HEK293 (cell line): Measurements from ENCODE around the gene RNF151.
A peak's percentile ranks its signal among the peaks of the same experiment; 100 is the strongest.

Experiments
- BCL11A ChIP-seq: fragments of 450-650 bp; formaldehyde crosslinking; IDR thresholded peaks from 2 replicates; pipeline ENCODE4 v1.5.1; 2016; ENCODE audit warnings: low read depth, missing biosample characterization, missing genetic modification characterization
- EGR2 ChIP-seq: fragments of 450-650 bp; formaldehyde crosslinking; IDR thresholded peaks from 2 replicates; pipeline ENCODE4 v1.5.1; 2016; ENCODE audit warnings: low read depth, missing biosample characterization, missing genetic modification characterization
- KLF16 ChIP-seq: fragments of 450-650 bp; formaldehyde crosslinking; IDR thresholded peaks from 2 replicates; pipeline ENCODE4 v1.5.1; 2017; ENCODE audit warnings: missing biosample characterization, missing genetic modification characterization
- SP3 ChIP-seq: fragments of 450-650 bp; formaldehyde crosslinking; IDR thresholded peaks from 2 replicates; pipeline ENCODE4 v1.5.1; 2016; ENCODE audit warnings: missing biosample characterization, missing genetic modification characterization
- SP7 ChIP-seq: fragments of 450-650 bp; formaldehyde crosslinking; IDR thresholded peaks from 2 replicates; pipeline ENCODE4 v1.5.1; 2016; ENCODE audit warnings: missing biosample characterization, missing genetic modification characterization
- TRIM28 ChIP-seq: IDR thresholded peaks from 2 replicates; pipeline ENCODE4 v1.6.1; 2011; ENCODE audit warnings: low read length, control low read depth, borderline replicate concordance
- ZBTB17 ChIP-seq: fragments of 450-650 bp; formaldehyde crosslinking; IDR thresholded peaks from 2 replicates; pipeline ENCODE4 v1.5.1; 2016; ENCODE audit warnings: missing biosample characterization, missing genetic modification characterization
- ZEB2 ChIP-seq: fragments of 450-650 bp; formaldehyde crosslinking; IDR thresholded peaks from 2 replicates; pipeline ENCODE4 v1.5.1; 2016; ENCODE audit warnings: missing biosample characterization, missing genetic modification characterization
- ZNF248 ChIP-seq: fragments of 450-650 bp; formaldehyde crosslinking; IDR thresholded peaks from 2 replicates; pipeline ENCODE4 v1.5.1; 2017; ENCODE audit warnings: missing biosample characterization, missing genetic modification characterization
- ZNF335 ChIP-seq: fragments of 450-650 bp; formaldehyde crosslinking; conservative IDR thresholded peaks from 2 replicates; pipeline ENCODE4 v1.5.1; 2016; ENCODE audit warnings: missing biosample characterization, missing genetic modification characterization
- ZNF37A ChIP-seq: fragments of 450-650 bp; IDR thresholded peaks from 2 replicates; pipeline ENCODE4 v1.5.1; 2018; ENCODE audit warnings: missing biosample characterization, missing genetic modification characterization
- ZNF501 ChIP-seq: fragments of 450-650 bp; formaldehyde crosslinking; IDR thresholded peaks from 2 replicates; pipeline ENCODE4 v1.5.1; 2016; ENCODE audit warnings: missing biosample characterization, missing genetic modification characterization
- ZNF561 ChIP-seq: fragments of 450-650 bp; IDR thresholded peaks from 2 replicates; pipeline ENCODE4 v1.5.1; 2018; ENCODE audit warnings: missing biosample characterization, missing genetic modification characterization, borderline replicate concordance
- ZNF624 ChIP-seq: fragments of 450-650 bp; formaldehyde crosslinking; IDR thresholded peaks from 2 replicates; pipeline ENCODE4 v1.5.1; 2017; ENCODE audit warnings: missing biosample characterization, missing genetic modification characterization
- ZNF660 ChIP-seq: fragments of 450-650 bp; IDR thresholded peaks from 2 replicates; pipeline ENCODE4 v1.5.1; 2018; ENCODE audit warnings: missing biosample characterization, mild to moderate bottlenecking, missing genetic modification characterization
- TF ChIP-seq, protein P1 (sequence below): fragments of 450-650 bp; formaldehyde crosslinking; optimal IDR thresholded peaks from 2 replicates; pipeline ENCODE3; 2016; ENCODE audit warnings: missing biosample characterization, mild to moderate bottlenecking, missing genetic modification characterization
- TF ChIP-seq, protein P2 (sequence below): fragments of 450-650 bp; formaldehyde crosslinking; IDR thresholded peaks from 2 replicates; pipeline ENCODE4 v1.5.1; 2016; ENCODE audit warnings: missing biosample characterization, missing genetic modification characterization
- TF ChIP-seq, protein P3 (sequence below): fragments of 450-650 bp; formaldehyde crosslinking; IDR thresholded peaks from 2 replicates; pipeline ENCODE4 v1.5.1; 2016; ENCODE audit warnings: missing biosample characterization, missing genetic modification characterization

The RNF151 gene

DNA sequence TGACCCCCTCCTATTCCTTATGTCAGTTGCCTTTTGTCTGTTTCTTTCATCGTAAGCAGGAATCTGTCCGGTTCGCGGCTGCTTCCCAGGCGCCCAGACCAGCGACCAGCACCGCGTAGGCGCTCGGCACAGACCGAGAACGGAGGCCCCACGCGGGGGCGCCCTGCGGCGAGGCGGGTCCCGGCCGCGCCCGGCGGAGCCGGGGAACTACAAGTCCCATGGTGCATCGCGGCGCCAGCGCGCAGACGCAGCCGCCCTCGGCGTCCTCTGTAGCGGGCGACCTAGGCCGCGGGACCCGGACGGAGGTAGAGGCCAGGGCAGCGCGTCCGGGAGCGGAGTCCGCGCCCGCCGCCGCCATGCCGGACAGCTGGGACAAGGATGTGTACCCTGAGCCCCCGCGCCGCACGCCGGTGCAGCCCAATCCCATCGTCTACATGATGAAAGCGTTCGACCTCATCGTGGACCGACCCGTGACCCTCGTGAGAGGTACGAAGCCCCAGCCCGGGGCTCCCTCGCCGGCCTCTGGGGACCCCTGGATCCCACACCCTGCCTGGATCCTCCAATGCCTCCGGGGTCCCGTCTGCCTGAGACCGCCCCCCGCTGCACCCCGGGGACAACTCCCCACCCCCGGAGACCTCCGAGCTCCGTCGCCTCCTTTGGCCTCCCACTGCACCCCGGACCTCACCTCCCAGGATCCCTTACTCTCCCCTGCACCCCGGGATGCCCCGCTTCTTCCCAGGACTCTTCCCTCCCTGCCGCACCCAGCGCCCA is 7.2 kb upstream of the RNF151 start, which contains the start of gene NDUFB10 (continued):
- peak; percentile 55; the same call in 1 of the 2 replicates for TF ChIP-seq EGR2 (tag by site-specific recombination)
- peak; percentile 63 for TF ChIP-seq ZNF561
- 0 out of 2 replicates have a peak, but pooled peaks have one; percentile 70 for TF ChIP-seq SP7 (tag by site-specific recombination)
- TF ChIP-seq ZBTB17 = peak; percentile 63
- TF ChIP-seq ZNF335 (tag by site-specific recombination) = peak; percentile 87
- peak; percentile 76; the same call in 1 of the 2 replicates for TF ChIP-seq ZNF660 (tag by site-specific recombination)
- TF ChIP-seq TRIM28 = peak; percentile 73; the same call in 1 of the 2 replicates
- TF ChIP-seq, protein P1, sequence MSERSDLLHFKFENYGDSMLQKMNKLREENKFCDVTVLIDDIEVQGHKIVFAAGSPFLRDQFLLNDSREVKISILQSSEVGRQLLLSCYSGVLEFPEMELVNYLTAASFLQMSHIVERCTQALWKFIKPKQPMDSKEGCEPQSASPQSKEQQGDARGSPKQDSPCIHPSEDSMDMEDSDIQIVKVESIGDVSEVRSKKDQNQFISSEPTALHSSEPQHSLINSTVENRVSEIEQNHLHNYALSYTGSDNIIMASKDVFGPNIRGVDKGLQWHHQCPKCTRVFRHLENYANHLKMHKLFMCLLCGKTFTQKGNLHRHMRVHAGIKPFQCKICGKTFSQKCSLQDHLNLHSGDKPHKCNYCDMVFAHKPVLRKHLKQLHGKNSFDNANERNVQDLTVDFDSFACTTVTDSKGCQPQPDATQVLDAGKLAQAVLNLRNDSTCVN = peak; percentile 92
- peak; percentile 45; the same call in 1 of the 2 replicates for TF ChIP-seq BCL11A (tag by site-specific recombination)
- TF ChIP-seq ZNF37A (tag by site-specific recombination) = no peak
- TF ChIP-seq SP3 (tag by site-specific recombination) = peak; percentile 51
- TF ChIP-seq, protein P2, sequence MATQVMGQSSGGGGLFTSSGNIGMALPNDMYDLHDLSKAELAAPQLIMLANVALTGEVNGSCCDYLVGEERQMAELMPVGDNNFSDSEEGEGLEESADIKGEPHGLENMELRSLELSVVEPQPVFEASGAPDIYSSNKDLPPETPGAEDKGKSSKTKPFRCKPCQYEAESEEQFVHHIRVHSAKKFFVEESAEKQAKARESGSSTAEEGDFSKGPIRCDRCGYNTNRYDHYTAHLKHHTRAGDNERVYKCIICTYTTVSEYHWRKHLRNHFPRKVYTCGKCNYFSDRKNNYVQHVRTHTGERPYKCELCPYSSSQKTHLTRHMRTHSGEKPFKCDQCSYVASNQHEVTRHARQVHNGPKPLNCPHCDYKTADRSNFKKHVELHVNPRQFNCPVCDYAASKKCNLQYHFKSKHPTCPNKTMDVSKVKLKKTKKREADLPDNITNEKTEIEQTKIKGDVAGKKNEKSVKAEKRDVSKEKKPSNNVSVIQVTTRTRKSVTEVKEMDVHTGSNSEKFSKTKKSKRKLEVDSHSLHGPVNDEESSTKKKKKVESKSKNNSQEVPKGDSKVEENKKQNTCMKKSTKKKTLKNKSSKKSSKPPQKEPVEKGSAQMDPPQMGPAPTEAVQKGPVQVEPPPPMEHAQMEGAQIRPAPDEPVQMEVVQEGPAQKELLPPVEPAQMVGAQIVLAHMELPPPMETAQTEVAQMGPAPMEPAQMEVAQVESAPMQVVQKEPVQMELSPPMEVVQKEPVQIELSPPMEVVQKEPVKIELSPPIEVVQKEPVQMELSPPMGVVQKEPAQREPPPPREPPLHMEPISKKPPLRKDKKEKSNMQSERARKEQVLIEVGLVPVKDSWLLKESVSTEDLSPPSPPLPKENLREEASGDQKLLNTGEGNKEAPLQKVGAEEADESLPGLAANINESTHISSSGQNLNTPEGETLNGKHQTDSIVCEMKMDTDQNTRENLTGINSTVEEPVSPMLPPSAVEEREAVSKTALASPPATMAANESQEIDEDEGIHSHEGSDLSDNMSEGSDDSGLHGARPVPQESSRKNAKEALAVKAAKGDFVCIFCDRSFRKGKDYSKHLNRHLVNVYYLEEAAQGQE (tag by site-specific recombination) = peak; percentile 35; the same call in 1 of the 2 replicates
- peak; percentile 59; the same call in 1 of the 2 replicates for TF ChIP-seq KLF16
- no peak for TF ChIP-seq ZNF248 (tag by site-specific recombination)
- TF ChIP-seq, protein P3, sequence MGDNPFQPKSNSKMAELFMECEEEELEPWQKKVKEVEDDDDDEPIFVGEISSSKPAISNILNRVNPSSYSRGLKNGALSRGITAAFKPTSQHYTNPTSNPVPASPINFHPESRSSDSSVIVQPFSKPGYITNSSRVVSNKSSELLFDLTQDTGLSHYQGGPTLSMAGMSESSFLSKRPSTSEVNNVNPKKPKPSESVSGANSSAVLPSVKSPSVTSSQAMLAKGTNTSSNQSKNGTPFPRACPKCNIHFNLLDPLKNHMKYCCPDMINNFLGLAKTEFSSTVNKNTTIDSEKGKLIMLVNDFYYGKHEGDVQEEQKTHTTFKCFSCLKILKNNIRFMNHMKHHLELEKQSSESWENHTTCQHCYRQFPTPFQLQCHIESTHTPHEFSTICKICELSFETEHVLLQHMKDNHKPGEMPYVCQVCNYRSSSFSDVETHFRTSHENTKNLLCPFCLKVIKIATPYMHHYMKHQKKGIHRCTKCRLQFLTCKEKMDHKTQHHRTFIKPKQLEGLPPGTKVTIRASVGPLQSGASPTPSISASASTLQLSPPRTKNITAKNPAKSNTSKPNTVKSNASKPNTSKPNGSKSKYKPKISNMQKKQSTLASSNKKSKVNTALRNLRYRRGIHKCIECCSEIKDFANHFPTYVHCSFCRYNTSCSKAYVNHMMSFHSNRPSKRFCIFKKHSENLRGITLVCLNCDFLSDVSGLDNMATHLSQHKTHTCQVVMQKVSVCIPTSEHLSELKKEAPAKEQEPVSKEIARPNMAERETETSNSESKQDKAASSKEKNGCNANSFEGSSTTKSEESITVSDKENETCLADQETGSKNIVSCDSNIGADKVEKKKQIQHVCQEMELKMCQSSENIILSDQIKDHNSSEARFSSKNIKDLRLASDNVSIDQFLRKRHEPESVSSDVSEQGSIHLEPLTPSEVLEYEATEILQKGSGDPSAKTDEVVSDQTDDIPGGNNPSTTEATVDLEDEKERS (tag by site-specific recombination) = no peak
- peak; percentile 55 for TF ChIP-seq ZEB2
- peak; percentile 52; the same call in 1 of the 2 replicates for TF ChIP-seq ZNF501 (tag by site-specific recombination)
- TF ChIP-seq ZNF624 = no peak
